Endothelial cell of umbilical vein (primary cell): ENCODE results near the gene RD3L. TPM values are rescaled to one million over a fixed set of nuclear protein-coding genes. Genes with fewer than 3 reads are reported as not detected.

Experiments
- BruUV-seq: library from RNA; stranded (reverse); fragments of 400-500 nt; replicated peaks from 2 replicates; lab custom pipeline; 2021; lab: Mats Ljungman, UMichigan
- CTCF ChIA-PET: fragments of 300-600, 350-600 bp; sonication (Branson Sonifier 250); formaldehyde crosslinking; loops from one replicate; lab custom pipeline; 2021; ENCODE audit warnings: antibody characterized with exemption, inconsistent platforms; lab: Charles Lee
- POLR2A ChIA-PET: fragments of 300-600, 350-600 bp; sonication (Branson Sonifier 250); formaldehyde crosslinking; loops from one replicate; lab custom pipeline; 2021; ENCODE audit warnings: antibody characterized with exemption, inconsistent platforms; lab: Charles Lee
- DNase-seq: peaks from one replicate; pipeline ENCODE4 v3.0.0-alpha.2; 2011; ENCODE audit warnings: low read depth, low spot score
- FAIRE-seq: peaks from 2 replicates; lab custom pipeline; 2011; peaks lifted over from hg19 to GRCh38; lab: Jason Lieb, UNC
- H2AFZ ChIP-seq: 2 replicates; pipeline ENCODE4 v1.6.0; 2012; ENCODE audit warnings: low read depth, low read length, control low read depth, inconsistent platforms
- H3K27ac ChIP-seq: 2 replicates; pipeline ENCODE4 v1.5.1; 2011; ENCODE audit warnings: low read depth, mild to moderate bottlenecking, control low read depth, low read length, moderate library complexity; ENCODE audit not compliant: insufficient read depth
- H3K27me3 ChIP-seq, 2 experiments: 2 replicates each; pipeline versions ENCODE4 v1.6.0 to v1.6.1; 2011; ENCODE audit warnings: low read length in 2 of 2, mixed read lengths in 1 of 2; ENCODE audit not compliant: control insufficient read depth in 2 of 2, insufficient read depth in 2 of 2
- H3K36me3 ChIP-seq, 2 experiments: 2 replicates in 1 of 2; 3 replicates in 1 of 2; pipeline ENCODE4 v1.5.1; 2011; ENCODE audit warnings: low read length in 2 of 2, mild to moderate bottlenecking in 1 of 2, moderate library complexity in 1 of 2; ENCODE audit not compliant: control insufficient read depth in 2 of 2, insufficient read depth in 2 of 2; ENCODE audit errors: extremely low read depth in 1 of 2
- H3K4me1 ChIP-seq: 3 replicates; pipeline ENCODE4 v1.5.1; 2011; ENCODE audit warnings: mild to moderate bottlenecking, low read length; ENCODE audit not compliant: control insufficient read depth, insufficient read depth; ENCODE audit errors: extremely low read depth
- H3K4me2 ChIP-seq: 2 replicates; pipeline ENCODE4 v1.6.1; 2011; ENCODE audit warnings: low read length, control low read depth, mixed read lengths; ENCODE audit not compliant: insufficient read depth
- H3K4me3 ChIP-seq, 3 experiments: fragments of 200-600 bp in 1 of 3; sonication (generic), shearing (Covaris generic) in 1 of 3; replicated peaks in 1 of 3; 2 replicates each; pipeline ENCODE4 v1.5.1; 2011 to 2016; ENCODE audit warnings: control low read depth in 3 of 3, low read length in 3 of 3, mild to moderate bottlenecking in 2 of 3, inconsistent platforms in 1 of 3, low read depth in 1 of 3, moderate library complexity in 1 of 3; ENCODE audit not compliant: insufficient read depth in 1 of 3
- H3K79me2 ChIP-seq: 2 replicates; pipeline ENCODE4 v1.6.0; 2012; ENCODE audit warnings: low read length, inconsistent platforms; ENCODE audit not compliant: control insufficient read depth, insufficient read depth
- H3K9ac ChIP-seq: replicated peaks from 2 replicates; pipeline ENCODE3; 2011; ENCODE audit warnings: low read length, control low read depth; ENCODE audit not compliant: insufficient read depth; ENCODE audit errors: extremely low read depth
- H3K9me1 ChIP-seq: replicated peaks from 3 replicates; pipeline ENCODE4 v1.6.0; 2011; ENCODE audit warnings: mild to moderate bottlenecking, low read length; ENCODE audit not compliant: control insufficient read depth, insufficient read depth; ENCODE audit errors: extremely low read depth
- H3K9me3 ChIP-seq: replicated peaks from 2 replicates; pipeline ENCODE4 v1.5.1; 2012; ENCODE audit warnings: low read length, inconsistent platforms; ENCODE audit not compliant: control insufficient read depth, insufficient read depth
- H4K20me1 ChIP-seq: replicated peaks from 2 replicates; pipeline ENCODE3; 2011; ENCODE audit warnings: mild to moderate bottlenecking, low read length; ENCODE audit not compliant: control insufficient read depth, insufficient read depth; ENCODE audit errors: extremely low read depth
- EZH2 ChIP-seq: IDR thresholded peaks from 2 replicates; pipeline ENCODE4 v1.6.1; 2012; ENCODE audit warnings: borderline replicate concordance, low read depth, mild to moderate bottlenecking, moderate library complexity, low read length, inconsistent platforms; ENCODE audit not compliant: severe bottlenecking
- FOS ChIP-seq: IDR thresholded peaks from 2 replicates; pipeline ENCODE4 v1.6.1; 2011; ENCODE audit warnings: mild to moderate bottlenecking, low read length, moderate library complexity, borderline replicate concordance; ENCODE audit not compliant: insufficient read depth
- GATA2 ChIP-seq: IDR thresholded peaks from 2 replicates; pipeline ENCODE4 v1.7.0; 2011; ENCODE audit warnings: low read depth, mild to moderate bottlenecking, moderate library complexity, mixed read lengths, low read length; ENCODE audit not compliant: insufficient read length, insufficient read depth
- JUN ChIP-seq: IDR thresholded peaks from 2 replicates; pipeline ENCODE4 v1.6.1; 2011; ENCODE audit warnings: borderline replicate concordance, low read depth; ENCODE audit not compliant: insufficient read length, insufficient read depth
- MYC ChIP-seq: IDR thresholded peaks from one replicate; pipeline ENCODE4 v1.6.1; 2011; ENCODE audit warnings: mild to moderate bottlenecking, low read depth, low read length
- POLR2A ChIP-seq: IDR thresholded peaks from 2 replicates; pipeline ENCODE4 v1.6.1; 2012; ENCODE audit warnings: low read depth, mild to moderate bottlenecking, control low read depth, low read length
- POLR2AphosphoS5 ChIP-seq: IDR thresholded peaks from 2 replicates; pipeline ENCODE4 v1.6.1; 2012; ENCODE audit warnings: low read depth, mild to moderate bottlenecking, control low read depth, low read length, moderate library complexity; ENCODE audit not compliant: insufficient read depth
- dilution Hi-C: fragments of 300-500 bp; cut with MboI; formaldehyde crosslinking; loops from one replicate; pipeline ENCODE4 v1.15.0; 2019; ENCODE audit warnings: low sequenced_read_pairs; ENCODE audit not compliant: extremely low pct_ligation_motif_present
- intact Hi-C: fragments of 100-400 bp; cut with micrococcal nuclease; formaldehyde crosslinking; loops from one replicate; pipeline ENCODE4 v1.10.0; 2022
- polyA plus RNA-seq, 4 experiments: library from polyadenylated mRNA; depleted of rRNA in 3 of 4; stranded (reverse) in 3 of 4; unstranded in 1 of 4; fragments of >200 nt; gene quantifications; 2 replicates each; pipeline versions ENCODE4 v1.2.1 to v1.2.3, GENCODE V29; 2011 to 2012; ENCODE audit warnings: missing spikeins in 1 of 4
- total RNA-seq: library from RNA; stranded (reverse); gene quantifications from 2 replicates; pipeline ENCODE4 v1.2.3, GENCODE V29; 2021
- TF ChIP-seq, protein P1 (sequence below), 2 donors: IDR thresholded peaks; 1 replicate in 1 of 2; 2 replicates in 1 of 2; pipeline ENCODE4 v1.5.1; 2011; ENCODE audit warnings: low read length in 2 of 2, mild to moderate bottlenecking in 2 of 2, moderate library complexity in 2 of 2, control low read depth in 1 of 2, inconsistent platforms in 1 of 2, low read depth in 1 of 2; ENCODE audit not compliant: insufficient read depth in 1 of 2; ENCODE audit errors: extremely low read depth in 1 of 2
- TF ChIP-seq, protein P2 (sequence below): IDR thresholded peaks from 2 replicates; pipeline ENCODE4 v1.6.1; 2011; ENCODE audit not compliant: insufficient read depth, insufficient read length

RD3L gene
- total and polyA plus RNA-seq, 2 donors (not counting 3 experiments of a cell fraction or from before 2014, with no cell fraction given): not detected

DNA sequence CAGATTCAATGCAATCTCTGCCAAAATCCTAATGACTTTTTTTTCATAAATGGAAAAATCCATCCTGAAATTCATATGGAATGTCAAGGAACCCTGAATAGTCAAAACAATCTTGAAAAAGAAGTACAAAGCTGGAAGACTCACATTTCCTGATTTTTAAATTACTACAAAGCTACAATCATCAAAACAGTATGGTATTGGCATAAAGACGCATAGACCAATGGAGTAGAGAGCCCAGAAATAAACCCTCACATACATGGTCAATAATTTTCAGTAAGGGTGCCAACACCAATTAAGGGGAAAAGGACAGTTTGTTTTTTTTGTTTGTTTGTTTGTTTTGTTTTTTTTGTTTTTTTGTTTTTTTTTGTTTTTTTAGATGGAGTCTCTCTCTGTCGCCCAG, 4.6 kb upstream of the RD3L start:
- intact Hi-C loops (no loop called here), dilution Hi-C loops (no loop called here)
- Histone ChIP-seq H3K79me2 (no peaks in the 10 kb centered on the region), H3K27ac (no peak overlapping the region), H2AFZ (no peak overlapping the region), H3K9ac (no peak overlapping the region), H3K4me1 (no peaks in the 10 kb centered on the region), H3K4me3 (no peak overlapping the region), H4K20me1 (no peaks in the 10 kb centered on the region), H3K9me3 (no peaks in the 10 kb centered on the region), H3K4me2 (no peak overlapping the region), H3K9me1 (no peaks in the 10 kb centered on the region), H3K36me3 (no peaks in the 10 kb centered on the region), H3K27me3 (peaks cover 10 to 19% of the 10 kb centered on the region in 2 experiments)
- no TSS peak for BruUV-seq
- ChIA-PET CTCF (interaction anchor here (1.2 kb wide), 1 partner anchor 13 kb away, joined by 3 read pairs; no protein-coding TSS in a partner anchor), POLR2A (no interaction called here)
- DNase-seq: no peak
- FAIRE-seq: no peak
- TF ChIP-seq, protein P1, sequence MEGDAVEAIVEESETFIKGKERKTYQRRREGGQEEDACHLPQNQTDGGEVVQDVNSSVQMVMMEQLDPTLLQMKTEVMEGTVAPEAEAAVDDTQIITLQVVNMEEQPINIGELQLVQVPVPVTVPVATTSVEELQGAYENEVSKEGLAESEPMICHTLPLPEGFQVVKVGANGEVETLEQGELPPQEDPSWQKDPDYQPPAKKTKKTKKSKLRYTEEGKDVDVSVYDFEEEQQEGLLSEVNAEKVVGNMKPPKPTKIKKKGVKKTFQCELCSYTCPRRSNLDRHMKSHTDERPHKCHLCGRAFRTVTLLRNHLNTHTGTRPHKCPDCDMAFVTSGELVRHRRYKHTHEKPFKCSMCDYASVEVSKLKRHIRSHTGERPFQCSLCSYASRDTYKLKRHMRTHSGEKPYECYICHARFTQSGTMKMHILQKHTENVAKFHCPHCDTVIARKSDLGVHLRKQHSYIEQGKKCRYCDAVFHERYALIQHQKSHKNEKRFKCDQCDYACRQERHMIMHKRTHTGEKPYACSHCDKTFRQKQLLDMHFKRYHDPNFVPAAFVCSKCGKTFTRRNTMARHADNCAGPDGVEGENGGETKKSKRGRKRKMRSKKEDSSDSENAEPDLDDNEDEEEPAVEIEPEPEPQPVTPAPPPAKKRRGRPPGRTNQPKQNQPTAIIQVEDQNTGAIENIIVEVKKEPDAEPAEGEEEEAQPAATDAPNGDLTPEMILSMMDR (IDR thresholded peaks at IDR 0.05; ENCODE audit: extremely low read depth in 1 of 2, insufficient read depth in 1 of 2, low read depth in 1 of 2, low read length in 2 of 2): no peak
- no peak for TF ChIP-seq GATA2
- TF ChIP-seq POLR2AphosphoS5: no peak
- no peak for TF ChIP-seq MYC
- no peak for TF ChIP-seq EZH2
- no peak for TF ChIP-seq JUN
- TF ChIP-seq FOS: no peak
- TF ChIP-seq, protein P2, sequence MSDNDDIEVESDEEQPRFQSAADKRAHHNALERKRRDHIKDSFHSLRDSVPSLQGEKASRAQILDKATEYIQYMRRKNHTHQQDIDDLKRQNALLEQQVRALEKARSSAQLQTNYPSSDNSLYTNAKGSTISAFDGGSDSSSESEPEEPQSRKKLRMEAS: no peak
- no peak for TF ChIP-seq POLR2A
